Activated naive CD4-positive, alpha-beta T cell (primary cell): ENCODE data around the gene CRISPLD2.
"Not testable (repeated sequence)": the region's sequence is repeated elsewhere in the genome, so short reads cannot be mapped to it uniquely, and the experiment has no call there.

Experiments
- DNase-seq, 4 experiments: peaks; one replicate each; lab custom pipeline; 2025; lab: John Stamatoyannopoulos, UW

Gene CRISPLD2

GRCh38 chr16:84859681-84860080 lies 39.9 kb downstream of the CRISPLD2 start:
- no peak for DNase-seq

GRCh38 chr16:84860383-84860782 lies 40.6 kb downstream of the CRISPLD2 start:
- DNase-seq, result no peak

- no peak for DNase-seq
Observed at GRCh38 chr16:84861671-84862070, 41.9 kb downstream of the CRISPLD2 start.

- no peak for DNase-seq
Observed at GRCh38 chr16:84862804-84863480, 43.2 kb downstream of the CRISPLD2 start.

- DNase-seq, result no peak
Observed at GRCh38 chr16:84863481-84863814, 43.7 kb downstream of the CRISPLD2 start.

GRCh38 chr16:84864326-84864955 lies 44.7 kb downstream of the CRISPLD2 start:
- DNase-seq, result no peak

GRCh38 chr16:84867696-84868095 lies 47.9 kb downstream of the CRISPLD2 start:
- DNase-seq, result no peak

- DNase-seq, result no peak
Observed at GRCh38 chr16:84868328-84868727, 48.5 kb downstream of the CRISPLD2 start.

GRCh38 chr16:84868829-84869472 lies 49.2 kb downstream of the CRISPLD2 start:
- no peak for DNase-seq

- no peak for DNase-seq
Observed at GRCh38 chr16:84869473-84869845, 49.7 kb downstream of the CRISPLD2 start.

GRCh38 chr16:84872971-84873370 lies 53.2 kb downstream of the CRISPLD2 start:
- DNase-seq, result not testable (repeated sequence)

GRCh38 chr16:84874004-84874435 lies 54.2 kb downstream of the CRISPLD2 start:
- DNase-seq, result no peak

- no peak for DNase-seq
Observed at GRCh38 chr16:84874553-84874952, 54.8 kb downstream of the CRISPLD2 start.

GRCh38 chr16:84874983-84875382 lies 55.2 kb downstream of the CRISPLD2 start:
- no peak for DNase-seq

GRCh38 chr16:84875846-84876245 lies 56.1 kb downstream of the CRISPLD2 start:
- DNase-seq, result no peak

- no peak for DNase-seq
Observed at GRCh38 chr16:84876873-84877606, 57.3 kb downstream of the CRISPLD2 start.

- DNase-seq, result no peak
Observed at GRCh38 chr16:84878770-84879169, 59.0 kb downstream of the CRISPLD2 start.

GRCh38 chr16:84879569-84880487 lies 60.0 kb downstream of the CRISPLD2 start:
- no peak for DNase-seq

- no peak for DNase-seq
Observed at GRCh38 chr16:84881702-84882521, 62.1 kb downstream of the CRISPLD2 start.

GRCh38 chr16:84883301-84883700 lies 63.5 kb downstream of the CRISPLD2 start:
- DNase-seq, result no peak

- DNase-seq, result no peak
Observed at GRCh38 chr16:84884246-84884595, 64.4 kb downstream of the CRISPLD2 start.
